Activated CD4-positive, CD25-positive, alpha-beta regulatory T cell (primary cell): Measurements from ENCODE around the gene ASL.
"Not testable (repeated sequence)": the region's sequence is repeated elsewhere in the genome, so short reads cannot be mapped to it uniquely, and the experiment has no call there.

ENCODE experiments used
- DNase-seq, 4 experiments: peaks; one replicate each; lab custom pipeline; 2025; lab: John Stamatoyannopoulos, UW

ASL gene

GRCh38 chr7:66075590-66076461, at the start of gene ASL:
ASL (plus strand) TSS chr7:66075819; CDS start chr7:66076082, 263 bp downstream.
- peak; percentile 68 to 82 (median 70) for DNase-seq

DNA sequence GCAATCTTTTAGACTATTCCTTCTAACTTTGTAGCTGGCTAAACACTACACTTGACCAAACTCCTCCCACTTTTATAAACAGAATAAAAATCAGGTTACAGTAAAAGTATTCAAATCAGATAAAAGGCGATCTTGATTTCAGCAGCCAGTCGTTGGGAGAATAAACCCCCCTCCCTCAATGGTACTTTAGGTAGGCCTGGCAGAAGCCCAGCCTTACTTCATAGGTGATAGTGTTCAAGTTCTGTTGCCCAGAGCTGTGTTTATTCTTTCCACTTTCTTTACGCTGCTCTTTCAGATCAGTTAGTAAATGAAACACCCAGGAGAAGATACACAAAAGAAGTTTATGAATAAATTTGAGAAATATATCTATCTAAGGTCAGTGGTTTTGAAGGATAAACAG, 47.3 kb upstream of the ASL start:
- DNase-seq: not testable (repeated sequence)

DNA sequence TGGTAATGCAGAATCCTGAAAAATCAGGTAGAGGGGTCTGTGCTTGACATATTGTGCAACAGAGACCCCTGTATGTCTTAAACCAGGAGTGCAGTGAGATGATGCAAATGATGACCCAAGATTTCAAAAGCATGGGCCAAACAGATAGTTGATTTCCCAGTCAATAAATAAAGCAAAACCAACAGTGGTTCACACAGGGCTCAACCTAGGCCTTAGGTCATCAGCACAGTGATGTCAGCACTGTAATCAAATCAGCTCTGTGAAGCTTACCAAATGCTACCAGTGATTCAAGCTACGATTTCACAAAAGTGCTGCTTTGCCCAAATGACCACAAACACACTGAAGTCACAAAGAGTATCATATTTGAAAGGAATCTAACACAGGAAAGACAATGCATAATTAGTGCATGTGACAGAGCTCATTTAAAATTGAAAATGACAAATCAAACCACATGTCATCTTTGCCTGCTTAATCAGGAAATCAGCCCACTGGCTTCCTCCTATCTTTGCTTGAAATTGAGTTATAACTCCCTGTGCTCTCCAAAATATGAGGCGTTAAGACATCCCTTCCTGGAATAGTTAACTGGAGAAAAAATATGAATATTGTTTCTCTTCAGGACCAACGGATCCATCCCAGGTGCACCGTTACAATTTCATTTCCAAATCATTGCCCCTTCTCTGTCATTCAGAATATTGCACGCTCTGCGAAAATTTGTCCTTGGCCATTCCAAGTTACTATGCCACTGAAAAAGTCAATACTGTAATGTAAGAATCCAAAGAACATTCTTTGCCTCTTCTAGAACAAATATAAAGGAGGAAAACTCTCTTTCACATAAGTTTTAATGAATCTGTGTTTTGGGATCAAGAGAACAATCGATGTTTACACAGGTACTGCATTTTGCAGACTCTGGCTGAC, 41.9 kb upstream of the ASL start:
- DNase-seq: no peak

DNA sequence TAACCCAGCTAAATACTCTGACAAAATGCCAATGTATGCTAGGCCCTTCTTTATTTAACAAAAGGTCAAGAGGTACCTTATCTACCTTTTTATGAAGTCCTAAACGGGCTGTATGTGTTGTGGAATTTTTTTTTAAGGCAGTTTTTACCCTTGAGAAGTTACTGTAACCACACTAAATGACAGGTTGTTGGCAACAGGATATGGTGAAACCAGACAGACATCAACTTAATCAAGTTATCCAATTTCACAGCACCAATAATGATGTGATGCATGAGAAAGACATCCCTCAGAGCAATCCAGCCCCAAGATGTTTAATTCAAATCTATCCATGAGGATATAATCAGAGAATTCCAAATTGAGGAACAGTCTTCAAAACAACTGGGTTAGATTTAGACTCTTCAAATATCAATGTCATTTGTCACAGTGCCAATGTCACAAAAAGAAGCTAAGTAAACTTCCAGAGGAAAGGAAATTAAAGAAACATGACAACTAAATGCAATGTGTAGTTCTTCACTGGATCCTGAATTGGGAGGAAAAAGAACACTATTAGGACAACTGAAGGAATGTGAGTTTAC, 41.1 kb upstream of the ASL start:
- not testable (repeated sequence) for DNase-seq

- no peak for DNase-seq
Observed at GRCh38 chr7:66036382-66036781, 39.2 kb upstream of the ASL start.

DNA sequence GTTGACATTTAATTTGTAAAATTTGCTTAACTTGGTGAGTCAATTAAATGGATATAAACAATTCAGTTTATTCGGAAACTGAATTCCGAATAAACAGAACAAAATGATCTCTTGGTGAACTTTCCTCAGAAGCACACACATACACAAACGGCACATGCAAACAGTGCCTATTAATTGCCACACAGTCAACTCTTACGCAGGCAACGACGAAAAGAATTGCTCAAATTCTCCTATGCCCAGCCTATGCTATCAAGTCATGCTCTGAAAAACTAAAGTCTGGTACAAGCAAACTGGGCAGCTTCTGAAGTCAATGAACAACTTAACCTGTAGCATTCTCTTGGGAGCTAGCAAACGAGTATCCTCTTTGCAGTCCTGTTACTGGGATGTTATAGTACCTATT, 38.8 kb upstream of the ASL start:
- no peak for DNase-seq

- no peak for DNase-seq
Observed at GRCh38 chr7:66039094-66039670, 36.4 kb upstream of the ASL start.

DNA sequence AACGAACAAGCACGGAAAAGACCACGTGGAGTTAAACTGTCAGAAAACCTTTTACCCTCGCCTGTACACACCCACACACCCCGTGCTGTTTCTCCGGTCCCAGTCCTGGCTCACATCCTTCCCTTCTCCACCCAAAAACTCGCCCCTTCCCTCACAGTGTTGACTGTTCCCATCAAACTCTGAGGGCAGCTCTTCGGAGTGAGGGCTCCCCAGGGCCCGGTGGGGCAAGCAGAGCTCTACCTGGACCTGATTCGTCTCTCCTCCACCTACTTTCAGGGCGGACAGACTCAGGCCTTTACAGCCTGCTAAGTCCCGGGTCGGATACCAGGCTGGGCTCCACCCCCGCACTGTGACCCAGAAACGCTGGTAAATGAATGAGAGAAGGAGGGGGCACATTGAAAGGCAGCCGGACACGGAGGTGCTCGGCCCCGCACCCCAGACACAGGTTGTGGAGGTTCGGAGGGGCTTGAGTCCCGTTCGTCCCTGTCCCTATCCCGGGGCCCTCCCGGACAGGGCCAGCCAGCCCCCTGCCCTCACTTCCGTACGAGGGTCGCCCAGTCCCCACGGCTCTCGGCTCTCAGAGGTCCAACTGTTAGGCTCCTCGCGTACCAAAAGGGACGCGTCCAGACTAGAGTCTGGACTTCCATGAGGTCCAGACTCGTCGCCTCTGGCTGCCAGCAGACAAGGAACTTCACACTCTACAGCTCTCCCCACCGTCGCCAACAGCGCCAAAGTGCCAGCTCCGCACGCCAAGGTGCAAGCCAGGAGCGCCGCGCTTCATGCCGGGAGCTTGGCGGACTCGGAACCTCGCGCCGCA, 31.7 kb upstream of the ASL start:
- DNase-seq: peak in 1 of 4 experiments; percentile 4

GRCh38 chr7:66044498-66044854, 31.1 kb upstream of the ASL start:
- DNase-seq: not testable (repeated sequence)

- no peak for DNase-seq
Observed at GRCh38 chr7:66047426-66047825, 28.2 kb upstream of the ASL start.

DNA sequence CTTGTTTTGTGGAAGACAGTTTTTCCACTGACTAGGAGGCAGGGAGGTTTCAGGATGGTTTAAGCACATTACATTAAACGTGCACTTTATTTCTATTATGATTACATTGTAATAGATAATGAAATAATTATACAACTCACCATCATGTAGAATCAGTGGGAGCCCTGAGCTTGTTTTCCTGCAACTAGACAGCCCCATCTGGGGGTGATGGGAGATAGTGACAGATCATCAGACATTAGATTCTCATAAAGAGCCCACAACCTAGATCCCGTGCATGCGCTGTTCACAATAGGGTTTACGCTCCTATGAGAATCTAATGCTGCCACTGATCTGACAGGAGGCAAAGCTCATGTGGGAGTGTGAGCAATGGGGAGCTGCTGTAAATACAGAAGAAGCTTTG, 25.7 kb upstream of the ASL start:
- not testable (repeated sequence) for DNase-seq

GRCh38 chr7:66050337-66050957, 25.2 kb upstream of the ASL start:
- no peak for DNase-seq

GRCh38 chr7:66050990-66051448, 24.6 kb upstream of the ASL start:
- DNase-seq: no peak

DNA sequence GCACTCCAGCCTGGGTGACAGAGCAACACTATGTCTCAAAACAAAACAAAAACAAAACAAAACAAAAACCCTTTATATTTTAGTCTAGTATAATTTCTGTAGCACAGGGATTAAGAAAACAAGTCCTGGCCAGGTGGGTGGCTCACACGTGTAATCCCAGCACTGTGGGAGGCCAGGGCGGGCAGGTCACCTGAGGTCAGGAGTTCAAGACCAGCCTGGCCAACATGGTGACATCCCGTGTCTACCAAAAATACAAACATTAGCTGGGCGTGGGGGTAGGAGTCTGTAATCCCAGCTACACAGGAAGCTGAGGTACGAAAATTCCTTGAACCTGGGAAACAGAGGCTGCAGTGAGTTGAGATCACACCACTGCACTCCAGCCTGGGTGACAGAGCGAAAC, 23.2 kb upstream of the ASL start:
- no peak for DNase-seq

DNA sequence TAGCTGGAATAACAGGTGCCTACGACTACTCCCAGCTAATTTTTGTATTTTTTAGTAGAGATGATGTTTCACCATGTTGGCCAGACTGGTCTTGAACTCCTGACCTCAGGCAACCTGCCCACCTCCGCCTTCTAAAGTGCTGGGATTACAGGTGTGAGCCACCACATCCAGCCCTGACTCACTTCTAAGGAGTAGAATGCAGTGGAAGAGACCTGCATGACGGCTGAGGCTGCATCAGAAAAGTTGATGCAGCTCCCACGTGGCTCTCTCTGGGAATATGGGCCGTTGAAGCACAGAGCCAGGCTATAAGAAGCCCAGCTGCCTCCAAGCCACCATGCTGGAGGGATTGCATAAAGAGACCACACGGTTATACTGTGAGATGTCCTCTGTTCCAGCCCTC, 21.6 kb upstream of the ASL start:
- DNase-seq: no peak

GRCh38 chr7:66055321-66055956, 20.2 kb upstream of the ASL start:
- no peak for DNase-seq

DNA sequence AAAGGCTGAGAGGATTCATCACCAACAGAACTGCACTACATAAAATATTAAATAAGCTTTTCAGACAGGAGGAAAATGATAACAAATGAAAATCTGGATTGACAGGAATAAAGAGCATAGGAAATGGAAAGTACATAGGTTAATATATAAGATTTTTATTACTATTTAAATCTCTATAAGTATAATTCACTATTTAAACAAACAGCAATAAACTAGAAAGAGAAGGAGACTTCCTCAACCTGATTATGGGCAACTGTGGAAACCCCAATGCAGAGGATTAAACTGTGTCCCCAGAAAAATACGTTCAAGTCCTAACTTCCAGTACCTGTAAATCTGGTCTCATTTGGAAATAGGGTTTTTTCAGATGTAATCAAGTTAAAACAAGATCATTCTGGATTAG, 14.8 kb upstream of the ASL start:
- DNase-seq: no peak

DNA sequence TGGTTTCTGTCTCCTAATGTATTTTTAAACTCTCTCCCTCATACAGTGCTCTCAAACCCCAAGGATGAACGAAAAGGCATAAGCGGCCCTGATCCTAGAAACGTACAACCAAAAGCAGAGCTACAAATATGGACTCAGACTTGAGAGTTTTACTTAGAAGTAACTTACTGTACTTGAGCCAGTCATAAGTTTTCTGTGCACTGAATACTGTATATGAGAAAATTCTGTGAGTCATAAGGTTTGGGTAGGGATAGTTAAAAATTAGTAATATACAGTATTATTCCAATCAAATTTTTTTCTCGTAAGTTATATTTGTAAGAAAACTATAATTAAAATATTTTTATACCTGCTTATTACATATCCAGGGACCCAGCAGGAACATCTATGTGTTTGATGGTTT, 5.9 kb upstream of the ASL start:
- DNase-seq: no peak

GRCh38 chr7:66070222-66070621, 5.4 kb upstream of the ASL start:
- DNase-seq: no peak

GRCh38 chr7:66072208-66072607, 3.4 kb upstream of the ASL start:
- DNase-seq: not testable (repeated sequence)
